Thyroid gland (tissue), 4 donors: ENCODE measurements around the gene GNG4. TPM values are rescaled to one million over a fixed set of nuclear protein-coding genes. Genes with fewer than 3 reads are reported as not detected.
"Not testable (repeated sequence)": the region's sequence is repeated elsewhere in the genome, so short reads cannot be mapped to it uniquely, and the experiment has no call there.

Experiments
- DNase-seq, 2 donors: peaks; one replicate each; pipeline ENCODE4 v3.0.0-alpha.2; 2019
- H3K27ac ChIP-seq, 3 donors: fragments of 200-600 bp; sonication (generic); 1 replicate in 2 of 3; 2 replicates in 1 of 3; pipeline ENCODE4 v1.5.1; 2016 to 2019; ENCODE audit warnings: mild to moderate bottlenecking in 1 of 3, moderate library complexity in 1 of 3
- H3K27me3 ChIP-seq: fragments of 200-600 bp; sonication (generic); one replicate; pipeline ENCODE4 v1.5.1; 2019
- H3K36me3 ChIP-seq, 2 donors: fragments of 200-600 bp; sonication (generic); one replicate each; pipeline ENCODE4 v1.5.1; 2016 to 2019
- H3K4me1 ChIP-seq, 2 donors: fragments of 200-600 bp; sonication (generic); one replicate each; pipeline ENCODE4 v1.5.1; 2017 to 2019
- H3K4me3 ChIP-seq, 3 donors: fragments of 200-600 bp; sonication (generic); replicated peaks in 1 of 3; 1 replicate in 2 of 3; 2 replicates in 1 of 3; pipeline ENCODE4 v1.5.1; 2016; ENCODE audit warnings: mild to moderate bottlenecking in 1 of 3
- H3K9me3 ChIP-seq: fragments of 200-600 bp; sonication (generic); one replicate; pipeline ENCODE4 v1.5.1; 2017
- CTCF ChIP-seq, 6 experiments: fragments of 200-600 bp in 3 of 6; fragments of 450-650 bp in 3 of 6; sonication (generic) in 3 of 6; IDR thresholded peaks; one replicate each; pipeline ENCODE4 v1.5.1; 2016 to 2019; ENCODE audit warnings: antibody characterized with exemption in 6 of 6, mild to moderate bottlenecking in 2 of 6, inconsistent platforms in 1 of 6, moderate library complexity in 1 of 6
- POLR2A ChIP-seq, 2 donors: fragments of 450-650 bp; IDR thresholded peaks; one replicate each; pipeline ENCODE4 v1.6.1; 2017; ENCODE audit warnings: antibody characterized with exemption in 2 of 2, mild to moderate bottlenecking in 2 of 2, moderate library complexity in 1 of 2
- WGBS, 2 donors: methylation state at CpG; one replicate each; pipeline ENCODE4 v1.1.5; 2017; 5-methylcytosine and 5-hydroxymethylcytosine counted together
- intact Hi-C: fragments of 100-400 bp; cut with DNase I; formaldehyde crosslinking; loops from one replicate; pipeline ENCODE4 v1.15.1; 2023
- total RNA-seq, 4 donors: library from RNA; depleted of rRNA; stranded (reverse); fragments of >200 nt; gene quantifications; one replicate each; pipeline ENCODE4 v1.2.3, GENCODE V29; 2016

GNG4 gene
- total RNA-seq, 4 donors from 2014 or later, result under 0.01 to 3.0 (median 0.13) TPM; not detected in 1

GRCh38 chr1:235624721-235625333 lies 24.8 kb downstream of the GNG4 start:
- Histone ChIP-seq H3K36me3 (no peaks in the 10 kb centered on the region), H3K27me3 (no peaks in the 10 kb centered on the region), H3K4me1 (no peaks in the 10 kb centered on the region), H3K27ac (no peak overlapping the region), H3K4me3 (no peak overlapping the region), H3K9me3 (no peaks in the 10 kb centered on the region)
- no peak for TF ChIP-seq CTCF (IDR thresholded peaks at IDR 0.05)
- TF ChIP-seq POLR2A (IDR thresholded peaks at IDR 0.05), result no peak
- intact Hi-C loops, result no loop called here
- no peak for DNase-seq
- WGBS, 2 donors, result 53 to 55% methylated on average over 8 of the region's 8 CpGs

GRCh38 chr1:235622936-235623779 lies 26.4 kb downstream of the GNG4 start:
- H3K9me3 ChIP-seq, result no peaks in the 10 kb centered on the region
- whole genome bisulfite sequencing, 2 donors, result 79 to 83% methylated on average over 18 of the region's 18 CpGs
- DNase-seq, result no peak
- no peak overlapping the region for H3K4me3 ChIP-seq
- no peaks in the 10 kb centered on the region for H3K27me3 ChIP-seq
- no peaks in the 10 kb centered on the region for H3K36me3 ChIP-seq
- intact Hi-C loops, result no loop called here
- H3K27ac ChIP-seq, result no peak overlapping the region
- TF ChIP-seq CTCF (IDR thresholded peaks at IDR 0.05) (no peak), POLR2A (IDR thresholded peaks at IDR 0.05) (no peak)
- no peaks in the 10 kb centered on the region for H3K4me1 ChIP-seq

GRCh38 chr1:235619149-235619548 lies 30.4 kb downstream of the GNG4 start:
- H3K9me3 ChIP-seq, H3K4me3 ChIP-seq, H3K4me1 ChIP-seq, intact Hi-C loops, H3K36me3 ChIP-seq, H3K27me3 ChIP-seq, H3K27ac ChIP-seq, DNase-seq: not testable (repeated sequence)
- WGBS, 2 donors, result 83 to 90% methylated on average over 2 of the region's 2 CpGs

GRCh38 chr1:235617808-235618207 lies 31.8 kb downstream of the GNG4 start:
- H3K9me3 ChIP-seq, result no peaks in the 10 kb centered on the region
- H3K36me3 ChIP-seq, result no peaks in the 10 kb centered on the region
- intact Hi-C loops, result no loop called here
- no peaks in the 10 kb centered on the region for H3K4me1 ChIP-seq
- 91 to 94% methylated on average over 3 of the region's 3 CpGs for WGBS, 2 donors
- H3K27me3 ChIP-seq, result no peaks in the 10 kb centered on the region
- H3K27ac ChIP-seq, result no peak overlapping the region
- TF ChIP-seq POLR2A (IDR thresholded peaks at IDR 0.05) (no peak), CTCF (IDR thresholded peaks at IDR 0.05) (no peak)
- no peak for DNase-seq
- no peak overlapping the region for H3K4me3 ChIP-seq

GRCh38 chr1:235617140-235617539 lies 32.4 kb downstream of the GNG4 start:
- intact Hi-C loops, result no loop called here
- Histone ChIP-seq H3K4me1 (no peaks in the 10 kb centered on the region), H3K4me3 (no peak overlapping the region), H3K27ac (no peak overlapping the region), H3K9me3 (no peaks in the 10 kb centered on the region), H3K36me3 (no peaks in the 10 kb centered on the region), H3K27me3 (no peaks in the 10 kb centered on the region)
- TF ChIP-seq POLR2A (IDR thresholded peaks at IDR 0.05) (no peak), CTCF (IDR thresholded peaks at IDR 0.05) (no peak)
- WGBS, 2 donors, result 85 to 92% methylated on average over 3 of the region's 3 CpGs
- DNase-seq, result no peak
